GM12878 (cell line): Measurements from ENCODE around the gene TNIP1. TPM values are rescaled to one million over a fixed set of nuclear protein-coding genes. Genes with fewer than 3 reads are reported as not detected.

Experiments
- ATAC-seq: fragments of 200-7000 bp; cut with Tn5 transposase; 3 replicates; pipeline ENCODE4 v1.9.1; 2020; ENCODE audit warnings: mild to moderate bottlenecking, moderate library complexity
- BruUV-seq: library from RNA; stranded (reverse); fragments of 400-500 nt; replicated peaks from 2 replicates; lab custom pipeline; 2021; lab: Mats Ljungman, UMichigan
- CTCF ChIA-PET: fragments of 300-600 bp; sonication (Branson Sonifier 250); formaldehyde crosslinking; extraction: SDS; loops from one replicate; lab custom pipeline; 2021; ENCODE audit warnings: inconsistent platforms; lab: Yijun Ruan, JAX
- POLR2A ChIA-PET: fragments of 350-600 bp; formaldehyde crosslinking; extraction: SDS; loops from one replicate; lab custom pipeline; 2021; ENCODE audit warnings: inconsistent platforms; lab: Charles Lee
- RAD21 ChIA-PET: fragments of 300-600 bp; sonication (Branson Sonifier 250); formaldehyde crosslinking; loops from one replicate; lab custom pipeline; 2023; ENCODE audit warnings: antibody characterized with exemption; ENCODE audit not compliant: unreplicated experiment; lab: Charles Lee
- SMC1A ChIA-PET: fragments of 300-600 bp; sonication (Branson Sonifier 250); formaldehyde crosslinking; loops from one replicate; lab custom pipeline; 2023; ENCODE audit not compliant: unreplicated experiment, uncharacterized antibody; lab: Charles Lee
- DNase-seq: peaks from one replicate; pipeline ENCODE4 v3.0.0-alpha.2; 2011; ENCODE audit warnings: low read depth, low spot score
- FAIRE-seq: peaks from 3 replicates; lab custom pipeline; 2011; peaks lifted over from hg19 to GRCh38; lab: Jason Lieb, UNC
- H2AFZ ChIP-seq: 2 replicates; pipeline ENCODE4 v1.6.0; 2011; ENCODE audit warnings: low read depth, low read length, control low read depth; ENCODE audit not compliant: control insufficient read depth
- H3K27ac ChIP-seq: 2 replicates; pipeline ENCODE4 v1.5.1; 2011; ENCODE audit warnings: control low read depth; ENCODE audit not compliant: control insufficient read depth, insufficient read depth
- H3K27me3 ChIP-seq, 2 experiments: replicated peaks in 1 of 2; 2 replicates each; pipeline versions ENCODE4 v1.6.0 to v1.6.1; 2011; ENCODE audit warnings: low read length in 1 of 2; ENCODE audit not compliant: control insufficient read depth in 2 of 2, insufficient read depth in 2 of 2
- H3K36me3 ChIP-seq, 2 experiments: 2 replicates each; pipeline ENCODE4 v1.5.1; 2011; ENCODE audit warnings: low read length in 1 of 2; ENCODE audit not compliant: control insufficient read depth in 2 of 2, insufficient read depth in 2 of 2
- H3K4me1 ChIP-seq: 2 replicates; pipeline ENCODE4 v1.6.1; 2011; ENCODE audit warnings: mild to moderate bottlenecking, low read length, moderate library complexity, mixed read lengths; ENCODE audit not compliant: control insufficient read depth, insufficient read depth
- H3K4me2 ChIP-seq: 2 replicates; pipeline ENCODE4 v1.6.0; 2011; ENCODE audit warnings: control low read depth; ENCODE audit not compliant: control insufficient read depth, insufficient read depth
- H3K4me3 ChIP-seq: fragments of 200-600 bp; sonication (generic); 2 replicates; pipeline ENCODE4 v1.5.1; 2016
- H3K79me2 ChIP-seq: 2 replicates; pipeline ENCODE4 v1.6.0; 2011; ENCODE audit warnings: low read length; ENCODE audit not compliant: control insufficient read depth, insufficient read depth
- H3K9ac ChIP-seq: 2 replicates; pipeline ENCODE4 v1.8.0; 2011; ENCODE audit warnings: low read length, control low read depth, mixed read lengths; ENCODE audit not compliant: control insufficient read depth, insufficient read depth
- H3K9me3 ChIP-seq: replicated peaks from 3 replicates; pipeline ENCODE4 v1.5.1; 2011; ENCODE audit warnings: mild to moderate bottlenecking, low read length; ENCODE audit not compliant: control insufficient read depth, insufficient read depth
- H4K20me1 ChIP-seq: 2 replicates; pipeline ENCODE4 v1.6.0; 2011; ENCODE audit not compliant: control insufficient read depth, insufficient read depth
- BCL11A ChIP-seq: IDR thresholded peaks from 2 replicates; pipeline ENCODE4 v1.6.1; 2011; ENCODE audit warnings: low read depth, low read length
- CHD2 ChIP-seq: IDR thresholded peaks from 2 replicates; pipeline ENCODE4 v1.6.1; 2011; ENCODE audit warnings: low read depth, low read length, improper control_type of control experiment, borderline replicate concordance
- EZH2 ChIP-seq: IDR thresholded peaks from 2 replicates; pipeline ENCODE4 v1.6.1; 2012; ENCODE audit warnings: low read depth, mild to moderate bottlenecking, control low read depth, inconsistent platforms, low read length, borderline replicate concordance; ENCODE audit not compliant: control insufficient read depth
- IRF5 ChIP-seq: fragments of 450-650 bp; IDR thresholded peaks from 2 replicates; pipeline ENCODE4 v1.6.1; 2017; ENCODE audit warnings: borderline replicate concordance
- KAT2A ChIP-seq: conservative IDR thresholded peaks from 2 replicates; pipeline ENCODE4 v1.6.1; 2011; ENCODE audit warnings: low read depth, low read length; ENCODE audit not compliant: control insufficient read depth
- MEF2A ChIP-seq: IDR thresholded peaks from 2 replicates; pipeline ENCODE4 v1.6.1; 2011; ENCODE audit warnings: low read depth, mild to moderate bottlenecking, low read length, moderate library complexity; ENCODE audit not compliant: insufficient read depth
- MEF2B ChIP-seq: fragments of 450-650 bp; IDR thresholded peaks from 2 replicates; pipeline ENCODE4 v1.6.1; 2018; ENCODE audit warnings: mild to moderate bottlenecking, moderate library complexity; ENCODE audit not compliant: partially characterized antibody, poor library complexity, severe bottlenecking
- MYB ChIP-seq: fragments of 150-350 bp; IDR thresholded peaks from 2 replicates; pipeline ENCODE4 v1.6.1; 2014; ENCODE audit warnings: mild to moderate bottlenecking, low read depth, low read length, borderline replicate concordance
- NBN ChIP-seq: fragments of 450-650 bp; IDR thresholded peaks from 2 replicates; pipeline ENCODE4 v1.6.1; 2016
- SRF ChIP-seq, 2 experiments: IDR thresholded peaks; 2 replicates each; pipeline ENCODE4 v1.6.1; 2011; ENCODE audit warnings: low read depth in 2 of 2, low read length in 2 of 2, mild to moderate bottlenecking in 1 of 2, moderate library complexity in 1 of 2
- SUPT20H ChIP-seq: IDR thresholded peaks from 2 replicates; pipeline ENCODE4 v1.6.1; 2011; ENCODE audit warnings: low read depth, mild to moderate bottlenecking, low read length, moderate library complexity, borderline replicate concordance; ENCODE audit not compliant: control insufficient read depth
- ZBED1 ChIP-seq: IDR thresholded peaks from 2 replicates; pipeline ENCODE4 v1.6.1; 2016; ENCODE audit warnings: borderline replicate concordance
- ZBTB33 ChIP-seq: fragments of 450-650 bp; IDR thresholded peaks from 2 replicates; pipeline ENCODE4 v1.6.1; 2017; ENCODE audit warnings: mild to moderate bottlenecking
- ZNF687 ChIP-seq: fragments of 450-650 bp; IDR thresholded peaks from 2 replicates; pipeline ENCODE4 v1.6.1; 2017; ENCODE audit warnings: mild to moderate bottlenecking, moderate library complexity
- WGBS: methylation state at CpG from one replicate; pipeline ENCODE4 v1.1.6; 2016; ENCODE audit warnings: low lambda C conversion rate; ENCODE audit not compliant: insufficient replicate concordance, insufficient coverage; ENCODE audit errors: missing lambda C conversion rate; 5-methylcytosine and 5-hydroxymethylcytosine counted together
- in situ Hi-C: fragments of 300-500 bp; cut with MboI; formaldehyde crosslinking; loops from 9 replicates; pipeline ENCODE4 v1.14.3; 2018; ENCODE audit warnings: mixed read lengths
- intact Hi-C: fragments of 100-400 bp; cut with micrococcal nuclease; formaldehyde crosslinking; loops from one replicate; pipeline ENCODE4 v1.14.2; 2022; ENCODE audit not compliant: unreplicated experiment
- polyA plus RNA-seq, 11 experiments: library from polyadenylated mRNA; depleted of rRNA in 4 of 11; unstranded in 6 of 11; stranded (reverse) in 5 of 11; fragments of >200 nt; fragmentation: Nextera tagmentation in 4 of 11; fragmentation: Illumina TruSeq in 1 of 11; extraction: Ambion mirVana in 4 of 11; extraction: Trizol in 1 of 11; gene quantifications; 1 replicate in 1 of 11; 2 replicates in 10 of 11; pipeline versions ENCODE4 v1.2.1 to v1.2.3, GENCODE V29; 2011 to 2016; ENCODE audit warnings: inconsistent platforms in 2 of 11, missing spikeins in 2 of 11, low read depth in 1 of 11
- total RNA-seq, 4 experiments: library from RNA; depleted of rRNA in 3 of 4; stranded (reverse); fragments of >200 nt in 3 of 4; fragmentation: Illumina TruSeq in 1 of 4; extraction: Trizol in 1 of 4; gene quantifications; 2 replicates each; pipeline versions ENCODE4 v1.2.1 to v1.2.3, GENCODE V29; 2013 to 2021

Gene TNIP1
- total and polyA plus RNA-seq, 10 of the 15 experiments (the other 5 are each of a cell fraction or from before 2014, with no cell fraction given), result 4.4 to 279 (median 150) TPM

GRCh38 chr5:151053796-151054462, 26.9 kb downstream of the TNIP1 start:
- Histone ChIP-seq H3K9ac (no peak overlapping the region), H3K27me3 (no peaks in the 10 kb centered on the region), H3K4me1 (peaks cover 7% of the 10 kb centered on the region), H2AFZ (no peak overlapping the region), H3K79me2 (peaks cover 26% of the 10 kb centered on the region), H3K36me3 (peaks cover 57 to 66% of the 10 kb centered on the region in 2 experiments), H4K20me1 (peaks cover 6% of the 10 kb centered on the region), H3K4me3 (no peak overlapping the region), H3K9me3 (no peaks in the 10 kb centered on the region), H3K4me2 (no peak overlapping the region), H3K27ac (no peak overlapping the region)
- no TSS peak for BruUV-seq
- SMC1A ChIA-PET, result interaction anchor here (1.1 to 9.9 kb wide), 6 partner anchors 18 to 111 kb away, joined by 3 to 279 read pairs (median 34); no protein-coding TSS in a partner anchor
- no peak for ATAC-seq
- 99% methylated on average over 4 of the region's 4 CpGs for WGBS
- DNase-seq, result no peak
- in situ Hi-C loops, result loop anchor here (5.0 kb wide), 2 partner anchors 68 to 108 kb away; no protein-coding TSS in a partner anchor
- TF ChIP-seq IRF5, result no peak
- TF ChIP-seq KAT2A, result no peak
- no peak for TF ChIP-seq SRF (IDR thresholded peaks at IDR 0.05; ENCODE audit: low read depth in 2 of 2, low read length in 2 of 2)
- no peak for TF ChIP-seq EZH2
- TF ChIP-seq CHD2, result no peak
- TF ChIP-seq ZNF687, result no peak
- no peak for TF ChIP-seq MEF2A
- no peak for TF ChIP-seq SUPT20H
- TF ChIP-seq ZBED1, result no peak
- TF ChIP-seq MYB, result no peak
- no peak for TF ChIP-seq BCL11A
- TF ChIP-seq NBN, result no peak
- TF ChIP-seq ZBTB33, result no peak
- TF ChIP-seq MEF2B, result no peak
- RAD21 ChIA-PET, result interaction anchor here (0.6 to 3.0 kb wide), 4 partner anchors 16 to 191 kb away, joined by 3 to 9 read pairs (median 3); no protein-coding TSS in a partner anchor
- FAIRE-seq, result no peak
- POLR2A ChIA-PET, result no interaction called here
- intact Hi-C loops, result loop anchor here (5.0 kb wide), 1 partner anchor 263 kb away; no protein-coding TSS in a partner anchor
- CTCF ChIA-PET, result interaction anchor here (1.2 to 15.8 kb wide), 5 partner anchors 16 to 188 kb away, joined by 3 to 691 read pairs (median 30); no protein-coding TSS in a partner anchor
